CD14-positive monocyte (primary cell): Measurements from ENCODE around the gene MTMR3. TPM values are rescaled to one million over a fixed set of nuclear protein-coding genes. Genes with fewer than 3 reads are reported as not detected.
A peak's percentile ranks its signal among the peaks of the same experiment; 100 is the strongest.

Source experiments
- DNase-seq, 3 donors: peaks; one replicate each; pipeline ENCODE4 v3.0.0-alpha.2; 2011 to 2022
- H2AFZ ChIP-seq: 2 replicates; pipeline ENCODE4 v1.6.0; 2012; ENCODE audit warnings: mild to moderate bottlenecking, low read depth, low read length, inconsistent platforms; ENCODE audit not compliant: insufficient read depth, poor library complexity, severe bottlenecking
- H3K27ac ChIP-seq, 2 donors: 1 replicate in 1 of 2; 2 replicates in 1 of 2; pipeline ENCODE4 v1.5.1; 2012 to 2013; ENCODE audit warnings: low read length in 2 of 2, control low read depth in 1 of 2, inconsistent platforms in 1 of 2, low read depth in 1 of 2, mild to moderate bottlenecking in 1 of 2
- H3K27me3 ChIP-seq, 2 donors: one replicate each; pipeline versions ENCODE4 v1.6.0 to v1.6.1; 2011 to 2013; ENCODE audit warnings: low read length in 2 of 2; ENCODE audit not compliant: control insufficient read depth in 2 of 2, insufficient read depth in 2 of 2
- H3K36me3 ChIP-seq, 2 donors: replicated peaks in 1 of 2; 1 replicate in 1 of 2; 2 replicates in 1 of 2; pipeline versions ENCODE4 v1.5.1 to v1.6.1; 2012 to 2013; ENCODE audit warnings: low read length in 2 of 2, control low read depth in 1 of 2, inconsistent platforms in 1 of 2, mild to moderate bottlenecking in 1 of 2; ENCODE audit not compliant: insufficient read depth in 2 of 2, control insufficient read depth in 1 of 2
- H3K4me1 ChIP-seq, 2 donors: 1 replicate in 1 of 2; 2 replicates in 1 of 2; pipeline versions ENCODE4 v1.5.1 to v1.6.1; 2012 to 2013; ENCODE audit warnings: low read length in 2 of 2, control low read depth in 1 of 2, inconsistent platforms in 1 of 2, mild to moderate bottlenecking in 1 of 2, moderate library complexity in 1 of 2; ENCODE audit not compliant: insufficient read depth in 2 of 2, control insufficient read depth in 1 of 2
- H3K4me2 ChIP-seq: replicated peaks from 2 replicates; pipeline ENCODE3; 2012; ENCODE audit warnings: low read length, moderate library complexity, mild to moderate bottlenecking; ENCODE audit not compliant: poor library complexity, severe bottlenecking; ENCODE audit errors: extremely low read depth
- H3K4me3 ChIP-seq, 3 experiments: fragments of 200-600 bp in 1 of 3; sonication (generic) in 1 of 3; replicated peaks in 1 of 3; 1 replicate in 2 of 3; 2 replicates in 1 of 3; pipeline ENCODE4 v1.5.1; 2011 to 2013; ENCODE audit warnings: low read length in 3 of 3, mild to moderate bottlenecking in 3 of 3, control low read depth in 2 of 3, low read depth in 2 of 3, inconsistent platforms in 1 of 3, moderate library complexity in 1 of 3
- H3K79me2 ChIP-seq: 2 replicates; pipeline ENCODE4 v1.6.0; 2012; ENCODE audit warnings: mild to moderate bottlenecking, control low read depth, inconsistent platforms, low read length, moderate library complexity; ENCODE audit not compliant: insufficient read depth
- H3K9ac ChIP-seq: 2 replicates; pipeline ENCODE4 v1.6.0; 2017; ENCODE audit warnings: low read length, mild to moderate bottlenecking; ENCODE audit not compliant: insufficient read depth, poor library complexity, severe bottlenecking
- H3K9me3 ChIP-seq, 2 donors: replicated peaks in 1 of 2; 1 replicate in 1 of 2; 2 replicates in 1 of 2; pipeline versions ENCODE4 v1.5.1 to v1.6.1; 2012 to 2013; ENCODE audit warnings: low read length in 2 of 2, control low read depth in 1 of 2; ENCODE audit not compliant: control insufficient read depth in 1 of 2, insufficient read depth in 1 of 2
- H4K20me1 ChIP-seq: 2 replicates; pipeline ENCODE4 v1.6.0; 2012; ENCODE audit warnings: mild to moderate bottlenecking, low read length, control low read depth, moderate library complexity; ENCODE audit not compliant: insufficient read depth
- H3K27ac Mint-ChIP-seq, 7 donors: one replicate each; pipeline ENCODE4 v1.8.0; 2020; ENCODE audit warnings: mild to moderate bottlenecking in 7 of 7, mixed read lengths in 7 of 7, moderate library complexity in 6 of 7, inconsistent platforms in 2 of 7
- H3K27me3 Mint-ChIP-seq, 3 donors: one replicate each; pipeline ENCODE4 v1.8.0; 2021 to 2022; ENCODE audit warnings: low read depth in 3 of 3, mild to moderate bottlenecking in 3 of 3, mixed read lengths in 3 of 3, moderate library complexity in 3 of 3, inconsistent platforms in 1 of 3
- H3K36me3 Mint-ChIP-seq, 2 donors: one replicate each; pipeline ENCODE4 v1.8.0; 2020; ENCODE audit warnings: mixed read lengths in 2 of 2, inconsistent platforms in 1 of 2, mild to moderate bottlenecking in 1 of 2
- H3K4me1 Mint-ChIP-seq: one replicate; pipeline ENCODE4 v1.8.0; 2020; ENCODE audit warnings: mild to moderate bottlenecking, mixed read lengths
- H3K4me3 Mint-ChIP-seq, 2 donors: one replicate each; pipeline ENCODE4 v1.8.0; 2020; ENCODE audit warnings: mild to moderate bottlenecking in 2 of 2, mixed read lengths in 2 of 2, moderate library complexity in 1 of 2
- H3K9me3 Mint-ChIP-seq, 7 donors: one replicate each; pipeline ENCODE4 v1.8.0; 2020 to 2022; ENCODE audit warnings: mixed read lengths in 7 of 7, mild to moderate bottlenecking in 6 of 7, moderate library complexity in 6 of 7, inconsistent platforms in 2 of 7
- WGBS: methylation state at CpG from one replicate; pipeline ENCODE4 v1.1.5; 2013; ENCODE audit warnings: missing lambda C conversion rate; ENCODE audit not compliant: insufficient coverage; 5-methylcytosine and 5-hydroxymethylcytosine counted together
- intact Hi-C, 2 donors: fragments of 100-400 bp; cut with micrococcal nuclease; formaldehyde crosslinking; loops; one replicate each; pipeline versions ENCODE4 v1.15.0 to v1.15.1; 2023
- polyA plus RNA-seq, 3 donors: library from polyadenylated mRNA; depleted of rRNA in 1 of 3; unstranded in 2 of 3; stranded (reverse) in 1 of 3; fragments of 300-500 nt in 2 of 3; fragments of >200 nt in 1 of 3; fragmentation: Illumina TruSeq in 2 of 3; gene quantifications; 1 replicate in 2 of 3; 2 replicates in 1 of 3; pipeline ENCODE4 v1.2.3, GENCODE V29; 2012 to 2021
- TF ChIP-seq, protein P1 (sequence below): fragments of 200-600 bp; IDR thresholded peaks from one replicate; pipeline ENCODE4 v1.8.0; 2022; ENCODE audit warnings: antibody characterized with exemption, mild to moderate bottlenecking

MTMR3 gene
- polyA plus RNA-seq, 3 donors: 23.4 to 86.1 (median 30.2) TPM

DNA sequence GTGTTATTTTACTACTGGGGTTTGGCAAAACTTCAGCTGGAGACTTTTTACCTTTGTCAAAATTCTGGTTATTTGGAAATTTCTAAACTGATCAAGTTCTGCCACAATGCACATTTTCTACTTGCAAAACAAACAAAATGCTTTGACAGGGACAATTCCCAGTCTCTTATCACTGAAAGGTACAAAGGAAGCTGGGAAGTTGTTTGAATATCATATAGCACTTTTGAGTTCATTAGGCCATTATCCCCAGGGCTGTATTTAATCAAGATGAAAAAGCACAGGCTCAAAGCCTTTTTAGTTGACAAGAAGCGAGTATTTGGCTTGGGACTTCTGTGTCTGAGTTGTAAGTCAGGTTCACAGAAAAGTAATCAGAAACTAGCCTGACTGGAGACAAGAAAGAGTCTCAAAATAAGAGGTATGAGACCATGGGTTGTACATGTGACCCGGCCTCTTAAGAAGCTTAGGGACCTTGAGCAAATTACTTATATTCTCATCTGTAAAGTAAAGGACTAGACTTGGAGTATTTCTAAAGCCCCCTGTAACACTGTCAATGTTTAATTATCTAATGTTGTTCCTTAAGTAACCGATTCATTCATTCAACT lies 194.4 kb downstream of the MTMR3 start:
- Mint-ChIP-seq H3K4me3 (no peak overlapping the region), H3K9me3 (peaks cover 0 to 6% (median 3%) of the 10 kb centered on the region in 7 donors), H3K4me1 (peaks cover 5% of the 10 kb centered on the region), H3K27ac (no peak overlapping the region), H3K36me3 (no peaks in the 10 kb centered on the region), H3K27me3 (peaks cover 18 to 40% (median 26%) of the 10 kb centered on the region in 3 donors)
- DNase-seq: no peak
- H3K36me3 ChIP-seq: no peaks in the 10 kb centered on the region
- H3K79me2 ChIP-seq: no peaks in the 10 kb centered on the region
- TF ChIP-seq, protein P1, sequence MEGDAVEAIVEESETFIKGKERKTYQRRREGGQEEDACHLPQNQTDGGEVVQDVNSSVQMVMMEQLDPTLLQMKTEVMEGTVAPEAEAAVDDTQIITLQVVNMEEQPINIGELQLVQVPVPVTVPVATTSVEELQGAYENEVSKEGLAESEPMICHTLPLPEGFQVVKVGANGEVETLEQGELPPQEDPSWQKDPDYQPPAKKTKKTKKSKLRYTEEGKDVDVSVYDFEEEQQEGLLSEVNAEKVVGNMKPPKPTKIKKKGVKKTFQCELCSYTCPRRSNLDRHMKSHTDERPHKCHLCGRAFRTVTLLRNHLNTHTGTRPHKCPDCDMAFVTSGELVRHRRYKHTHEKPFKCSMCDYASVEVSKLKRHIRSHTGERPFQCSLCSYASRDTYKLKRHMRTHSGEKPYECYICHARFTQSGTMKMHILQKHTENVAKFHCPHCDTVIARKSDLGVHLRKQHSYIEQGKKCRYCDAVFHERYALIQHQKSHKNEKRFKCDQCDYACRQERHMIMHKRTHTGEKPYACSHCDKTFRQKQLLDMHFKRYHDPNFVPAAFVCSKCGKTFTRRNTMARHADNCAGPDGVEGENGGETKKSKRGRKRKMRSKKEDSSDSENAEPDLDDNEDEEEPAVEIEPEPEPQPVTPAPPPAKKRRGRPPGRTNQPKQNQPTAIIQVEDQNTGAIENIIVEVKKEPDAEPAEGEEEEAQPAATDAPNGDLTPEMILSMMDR: no peak
- no peak overlapping the region for H2AFZ ChIP-seq
- H3K9me3 ChIP-seq: no peaks in the 10 kb centered on the region
- WGBS: 100% methylated on average over 1 of the region's 3 CpGs
- no peak overlapping the region for H3K4me3 ChIP-seq
- H3K27ac ChIP-seq: no peak overlapping the region
- peaks cover 10 to 36% of the 10 kb centered on the region in 2 donors for H3K27me3 ChIP-seq
- peaks cover 6 to 7% of the 10 kb centered on the region in 2 donors for H3K4me1 ChIP-seq
- no peak overlapping the region for H3K9ac ChIP-seq
- no peaks in the 10 kb centered on the region for H4K20me1 ChIP-seq
- intact Hi-C loops: no loop called here
- H3K4me2 ChIP-seq: no peak overlapping the region

DNA sequence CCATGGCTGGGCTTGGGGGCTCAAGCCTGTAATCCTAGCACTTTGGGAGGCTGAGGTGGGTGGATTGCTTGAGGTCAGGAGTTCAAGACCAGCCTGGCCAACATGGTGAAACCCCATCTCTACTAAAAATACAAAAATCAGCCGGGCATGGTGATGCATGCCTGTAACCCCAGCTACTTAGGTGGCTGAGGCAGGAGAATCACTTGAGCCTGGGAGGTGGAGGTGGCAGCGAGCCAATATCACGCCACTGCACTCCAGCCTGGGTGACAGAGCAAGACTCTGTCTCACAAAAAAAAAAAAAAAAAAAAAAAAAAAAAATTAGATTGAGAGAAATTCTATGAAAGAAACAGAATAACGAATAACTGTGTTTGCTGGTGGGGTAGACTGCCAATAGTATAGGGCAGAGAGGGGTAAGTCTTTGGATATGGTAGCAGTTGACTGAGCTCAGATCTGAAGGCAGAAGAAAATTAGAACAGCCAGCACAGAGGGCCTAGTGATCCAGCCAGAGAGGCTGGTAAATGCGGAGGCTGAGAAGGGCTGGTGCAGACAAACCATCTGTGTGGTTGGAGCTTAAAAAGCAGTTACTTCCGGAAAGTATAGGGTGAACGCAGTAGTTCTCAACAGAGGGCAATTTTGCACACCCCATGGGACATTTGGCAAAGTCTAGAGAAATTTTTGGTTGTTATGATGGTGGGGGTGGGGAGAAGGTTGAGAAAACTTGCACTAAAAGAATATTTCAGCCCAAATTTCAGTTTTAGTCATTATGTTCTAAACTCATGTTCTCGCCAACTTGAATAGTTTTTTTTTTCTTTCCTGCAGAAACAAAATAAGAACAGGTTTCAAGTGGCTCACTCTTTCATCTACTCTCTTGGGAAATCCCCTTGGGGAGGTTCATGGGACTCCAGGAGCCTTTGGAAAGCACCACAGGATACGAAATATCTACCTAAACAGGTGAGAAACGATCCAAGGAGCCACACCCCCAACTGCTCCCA lies 195.6 kb downstream of the MTMR3 start:
- no peaks in the 10 kb centered on the region for H3K79me2 ChIP-seq
- DNase-seq: no peak
- peaks cover 0 to 6% (median 3%) of the 10 kb centered on the region in 7 donors for H3K9me3 Mint-ChIP-seq
- no peak overlapping the region for H3K9ac ChIP-seq
- no peaks in the 10 kb centered on the region for H3K9me3 ChIP-seq
- WGBS: 95% methylated on average over 3 of the region's 10 CpGs
- no peak overlapping the region for H3K4me3 Mint-ChIP-seq
- no peaks in the 10 kb centered on the region for H3K36me3 ChIP-seq
- peaks cover 10 to 36% of the 10 kb centered on the region in 2 donors for H3K27me3 ChIP-seq
- intact Hi-C loops: no loop called here
- no peaks in the 10 kb centered on the region for H3K36me3 Mint-ChIP-seq
- no peaks in the 10 kb centered on the region for H4K20me1 ChIP-seq
- H3K4me1 Mint-ChIP-seq: peaks cover 5% of the 10 kb centered on the region
- TF ChIP-seq, protein P1: no peak
- H3K4me3 ChIP-seq: no peak overlapping the region
- H3K4me2 ChIP-seq: no peak overlapping the region
- no peak overlapping the region for H3K27ac ChIP-seq
- peaks cover 18 to 41% (median 24%) of the 10 kb centered on the region in 3 donors for H3K27me3 Mint-ChIP-seq
- no peak overlapping the region for H2AFZ ChIP-seq
- H3K4me1 ChIP-seq: peaks cover 6 to 7% of the 10 kb centered on the region in 2 donors
- H3K27ac Mint-ChIP-seq: peak overlapping the region in 1 of 7 donors; percentile 21
